Retinal pigment epithelial cell (primary cell): Measurements from ENCODE around the gene SYT6.

ENCODE experiments used
- DNase-seq: peaks from one replicate; pipeline ENCODE4 v3.0.0-alpha.2; 2010; ENCODE audit warnings: low read depth
- H3K4me3 ChIP-seq: 2 replicates; pipeline ENCODE4 v1.5.1; 2011; ENCODE audit warnings: mild to moderate bottlenecking, low read length, control low read depth, moderate library complexity
- CTCF ChIP-seq: conservative IDR thresholded peaks from 2 replicates; pipeline ENCODE4 v1.5.1; 2011; ENCODE audit warnings: low read depth, low read length, control low read depth, inconsistent platforms

Gene SYT6

GRCh38 chr1:114088392-114089299 lies 65.0 kb downstream of the SYT6 start:
- no peak overlapping the region for H3K4me3 ChIP-seq
- TF ChIP-seq CTCF, result no peak
- no peak for DNase-seq

GRCh38 chr1:114087495-114087894 lies 66.2 kb downstream of the SYT6 start:
- H3K4me3 ChIP-seq, result no peak overlapping the region
- no peak for TF ChIP-seq CTCF
- DNase-seq, result no peak

- no peak for TF ChIP-seq CTCF
- no peak for DNase-seq
- no peak overlapping the region for H3K4me3 ChIP-seq
Observed at GRCh38 chr1:114086601-114087368, 66.9 kb downstream of the SYT6 start.

- no peak for TF ChIP-seq CTCF
- no peak for DNase-seq
- H3K4me3 ChIP-seq, result no peak overlapping the region
Observed at GRCh38 chr1:114082867-114083585, 70.6 kb downstream of the SYT6 start.

GRCh38 chr1:114082304-114082630 lies 71.4 kb downstream of the SYT6 start:
- TF ChIP-seq CTCF, result no peak
- H3K4me3 ChIP-seq, result no peak overlapping the region
- DNase-seq, result no peak

DNA sequence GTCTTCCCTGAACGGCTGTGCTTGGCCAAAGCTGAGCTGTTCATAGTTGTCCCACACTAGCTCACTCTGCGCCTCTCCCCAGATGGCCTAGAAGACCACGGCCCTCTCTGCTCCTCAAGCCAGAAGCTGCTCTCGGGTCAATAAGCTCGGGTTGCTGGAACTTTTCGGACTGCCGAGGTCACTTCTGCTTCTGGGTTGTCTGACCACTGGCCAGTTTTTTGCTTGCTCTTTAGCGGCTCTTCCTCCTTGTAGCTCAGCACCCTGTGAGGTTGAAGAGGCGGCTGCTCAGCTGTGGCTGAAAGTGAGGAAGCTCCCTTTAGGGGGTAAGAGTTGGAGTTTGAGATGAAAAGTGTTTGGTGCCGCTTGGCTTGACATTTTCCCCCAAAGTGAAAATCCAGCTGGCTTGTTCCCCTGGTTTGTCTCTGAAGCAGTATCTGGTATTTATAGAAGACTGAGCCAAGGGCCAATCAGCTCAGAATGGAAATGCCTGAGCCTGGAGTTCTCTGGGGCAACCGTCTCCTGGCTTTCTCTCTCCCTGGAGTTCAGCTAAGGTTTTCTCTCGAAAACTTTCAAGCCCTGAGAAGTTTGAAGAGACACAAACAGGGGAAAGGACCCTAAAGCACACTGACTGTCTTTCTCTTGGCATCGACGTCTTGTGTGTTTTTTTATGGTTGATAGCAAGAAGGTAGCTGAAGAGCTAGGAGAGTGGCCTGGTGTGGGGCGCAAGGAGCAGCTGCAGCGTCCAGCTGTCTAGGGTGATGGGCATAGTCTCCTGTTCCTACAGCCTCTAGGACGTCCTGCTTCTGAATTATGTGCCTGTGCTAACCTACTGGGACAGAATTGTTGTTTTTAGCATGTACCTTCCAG lies 72.0 kb downstream of the SYT6 start:
- TF ChIP-seq CTCF, result no peak
- no peak overlapping the region for H3K4me3 ChIP-seq
- DNase-seq, result no peak
